HCT116 (cell line): ENCODE measurements around the gene FGFR4. TPM values are rescaled to one million over a fixed set of nuclear protein-coding genes. Genes with fewer than 3 reads are reported as not detected.

Source experiments
- ATAC-seq: fragments of 200-7000 bp; cut with Tn5 transposase; 2 replicates; pipeline ENCODE4 v1.9.1; 2020; ENCODE audit warnings: mild to moderate bottlenecking, moderate library complexity
- BruUV-seq: library from RNA; stranded (reverse); fragments of 400-500 nt; replicated peaks from 2 replicates; lab custom pipeline; 2021; lab: Mats Ljungman, UMichigan
- CTCF ChIA-PET: fragments of 300-600 bp; sonication (Branson Sonifier 250); formaldehyde crosslinking; loops from one replicate; lab custom pipeline; 2021; ENCODE audit warnings: antibody characterized with exemption; lab: Charles Lee
- POLR2A ChIA-PET: fragments of 300-600, 350-600 bp; sonication (Branson Sonifier 250); formaldehyde crosslinking; loops from one replicate; lab custom pipeline; 2021; ENCODE audit warnings: antibody characterized with exemption; lab: Charles Lee
- RAD21 ChIA-PET, 2 experiments: fragments of 300-600 bp; sonication (Branson Sonifier 250); formaldehyde crosslinking; loops; one replicate each; lab custom pipeline; 2023; ENCODE audit warnings: low total read pairs in 2 of 2; ENCODE audit not compliant: uncharacterized antibody in 2 of 2, unreplicated experiment in 2 of 2, low non-redundant PET in 1 of 2; lab: Charles Lee
- DNase-seq: peaks from one replicate; pipeline ENCODE4 v3.0.0-alpha.2; 2010; ENCODE audit warnings: low read depth, low spot score
- H2AFZ ChIP-seq: fragments of 200-600 bp; shearing (Covaris generic), sonication (generic); 2 replicates; pipeline ENCODE4 v1.6.1; 2017; ENCODE audit warnings: low read depth, mixed run types, mixed read lengths, antibody characterized with exemption, low read length; ENCODE audit not compliant: poor library complexity, severe bottlenecking
- H3K27ac ChIP-seq: 2 replicates; pipeline ENCODE4 v1.5.1; 2012; ENCODE audit warnings: low read depth, low read length
- H3K27me3 ChIP-seq: fragments of 200-600 bp; sonication (generic); 2 replicates; pipeline ENCODE4 v1.6.1; 2016; ENCODE audit warnings: mixed run types, low read length, mixed read lengths; ENCODE audit not compliant: insufficient read depth
- H3K36me3 ChIP-seq, 2 experiments: fragments of 200-500 bp in 1 of 2; fragments of 200-600 bp in 1 of 2; sonication (Bioruptor generic) in 1 of 2; sonication (generic) in 1 of 2; 2 replicates each; pipeline versions ENCODE4 v1.5.1 to v1.6.1; 2014 to 2016; ENCODE audit warnings: low read length in 2 of 2, inconsistent platforms in 1 of 2, mixed read lengths in 1 of 2, mixed run types in 1 of 2; ENCODE audit not compliant: insufficient read depth in 2 of 2, control insufficient read depth in 1 of 2
- H3K4me1 ChIP-seq, 2 experiments: fragments of 200-600 bp in 1 of 2; sonication (generic) in 1 of 2; 2 replicates each; pipeline versions ENCODE4 v1.5.1 to v1.6.1; 2012 to 2017; ENCODE audit warnings: low read length in 2 of 2, inconsistent platforms in 1 of 2, mild to moderate bottlenecking in 1 of 2, mixed read lengths in 1 of 2, mixed run types in 1 of 2, moderate library complexity in 1 of 2; ENCODE audit not compliant: insufficient read depth in 2 of 2, control insufficient read depth in 1 of 2
- H3K4me2 ChIP-seq: fragments of 200-600 bp; sonication (generic); 2 replicates; pipeline ENCODE4 v1.6.1; 2017; ENCODE audit warnings: mixed run types, low read length, mixed read lengths
- H3K4me3 ChIP-seq, 2 experiments: fragments of 200-600 bp in 1 of 2; sonication (generic) in 1 of 2; replicated peaks in 1 of 2; 2 replicates each; pipeline ENCODE4 v1.5.1; 2011 to 2016; ENCODE audit warnings: low read length in 2 of 2, control low read depth in 1 of 2, low read depth in 1 of 2, mild to moderate bottlenecking in 1 of 2, mixed read lengths in 1 of 2, mixed run types in 1 of 2
- H3K79me2 ChIP-seq: fragments of 200-600 bp; sonication (generic); 2 replicates; pipeline ENCODE4 v1.6.1; 2017; ENCODE audit warnings: mild to moderate bottlenecking, mixed run types, low read length, moderate library complexity, mixed read lengths; ENCODE audit not compliant: insufficient read depth
- H3K9ac ChIP-seq: fragments of 200-600 bp; sonication (generic); 2 replicates; pipeline ENCODE4 v1.6.1; 2016; ENCODE audit warnings: low read length, mixed read lengths
- H3K9me2 ChIP-seq: fragments of 200-600 bp; sonication (generic), shearing (Covaris generic); 2 replicates; pipeline ENCODE4 v1.6.1; 2017; ENCODE audit warnings: mixed run types, mild to moderate bottlenecking, moderate library complexity; ENCODE audit not compliant: insufficient read depth
- H3K9me3 ChIP-seq, 2 experiments: fragments of 200-500 bp in 1 of 2; fragments of 200-600 bp in 1 of 2; sonication (Bioruptor generic) in 1 of 2; sonication (generic) in 1 of 2; 2 replicates each; pipeline ENCODE4 v1.6.1; 2014 to 2017; ENCODE audit warnings: low read length in 2 of 2, mixed read lengths in 2 of 2, inconsistent platforms in 1 of 2, low read depth in 1 of 2, mild to moderate bottlenecking in 1 of 2, mixed run types in 1 of 2, moderate library complexity in 1 of 2; ENCODE audit not compliant: control insufficient read depth in 1 of 2, insufficient read depth in 1 of 2
- H4K20me1 ChIP-seq: fragments of 200-600 bp; sonication (generic), shearing (Covaris generic); 2 replicates; pipeline ENCODE4 v1.6.1; 2017; ENCODE audit warnings: mixed run types, mild to moderate bottlenecking, moderate library complexity; ENCODE audit not compliant: insufficient read depth
- ATF3 ChIP-seq: IDR thresholded peaks from 2 replicates; pipeline ENCODE4 v1.6.1; 2012
- CBX3 ChIP-seq: IDR thresholded peaks from 2 replicates; pipeline ENCODE4 v1.6.1; 2012; ENCODE audit warnings: low read depth
- ELF1 ChIP-seq: IDR thresholded peaks from 2 replicates; pipeline ENCODE4 v1.6.1; 2012; ENCODE audit warnings: low read depth, borderline replicate concordance
- EZH2phosphoT487 ChIP-seq: fragments of 200-600 bp; IDR thresholded peaks from 2 replicates; pipeline ENCODE4 v1.6.1; 2018; ENCODE audit warnings: antibody characterized with exemption, borderline replicate concordance
- JUND ChIP-seq: IDR thresholded peaks from 2 replicates; pipeline ENCODE4 v1.6.1; 2012
- MAX ChIP-seq: IDR thresholded peaks from 2 replicates; pipeline ENCODE4 v1.6.1; 2012
- RAD21 ChIP-seq: IDR thresholded peaks from 2 replicates; pipeline ENCODE4 v1.6.1; 2012; ENCODE audit warnings: low read depth, mild to moderate bottlenecking
- SP1 ChIP-seq: IDR thresholded peaks from 2 replicates; pipeline ENCODE4 v1.6.1; 2012; ENCODE audit warnings: low read depth
- YY1 ChIP-seq: IDR thresholded peaks from 2 replicates; pipeline ENCODE4 v1.6.1; 2011; ENCODE audit warnings: low read length, low read depth, moderate library complexity, mild to moderate bottlenecking; ENCODE audit not compliant: insufficient replicate concordance; ENCODE audit errors: extremely low read depth
- ZFX ChIP-seq: fragments of 450-650 bp; IDR thresholded peaks from 2 replicates; pipeline ENCODE4 v1.6.1; 2017
- ZNF274 ChIP-seq: fragments of 200-500 bp; sonication (Bioruptor generic); IDR thresholded peaks from 2 replicates; pipeline ENCODE4 v1.6.1; 2014; ENCODE audit warnings: mild to moderate bottlenecking, low read depth, low read length, inconsistent platforms
- intact Hi-C: fragments of 100-400 bp; cut with micrococcal nuclease; formaldehyde crosslinking; loops from 2 replicates; pipeline ENCODE4 v1.10.0; 2022
- total RNA-seq: library from RNA; stranded (reverse); gene quantifications from one replicate; pipeline ENCODE4 v1.2.1, GENCODE V29; 2021; ENCODE audit not compliant: unreplicated experiment

FGFR4 gene
- total RNA-seq, 1 experiment from 2014 or later = 78.1 TPM

- TF ChIP-seq ATF3 (no peak), SP1 (no peak), MAX (no peak), ZNF274 (no peak), YY1 (no peak), CBX3 (no peak), ELF1 (no peak), EZH2phosphoT487 (no peak), JUND (no peak), ZFX (no peak), RAD21 (no peak)
- TF ChIP-seq, all 23 proteins: peak for 0
- intact Hi-C loops = loop anchor here (5.0 kb wide), 2 partner anchors 290 to 410 kb away; partner anchors contain the start of gene PFN3
- H3K4me1 ChIP-seq = no peaks in the 10 kb centered on the region; a peak in 1 of 4 replicates
- no peak overlapping the region for H2AFZ ChIP-seq
- ChIA-PET POLR2A (interaction anchor here (1.0 kb wide), 1 partner anchor 452 kb away, joined by 5 read pairs; no protein-coding TSS in a partner anchor), RAD21 (interaction anchor here (0.6 to 1.9 kb wide), 8 partner anchors 26 to 452 kb away, joined by 3 to 21 read pairs (median 4); partner anchors contain the start of gene FGFR4 (in 1 of the 2)), CTCF (interaction anchor here (0.5 to 5.6 kb wide), 20 partner anchors 9 to 695 kb away, joined by 3 to 79 read pairs (median 4); partner anchors contain the start of gene FGFR4)
- H3K27me3 ChIP-seq = no peaks in the 10 kb centered on the region
- H4K20me1 ChIP-seq = no peaks in the 10 kb centered on the region
- no TSS peak for BruUV-seq
- no peaks in the 10 kb centered on the region for H3K9me3 ChIP-seq
- H3K4me3 ChIP-seq = no peak overlapping the region
- DNase-seq (no peak), ATAC-seq (no peak)
- no peak overlapping the region for H3K4me2 ChIP-seq
- no peak overlapping the region for H3K27ac ChIP-seq
- no peaks in the 10 kb centered on the region for H3K79me2 ChIP-seq
- no peaks in the 10 kb centered on the region for H3K9me2 ChIP-seq
- no peak overlapping the region for H3K9ac ChIP-seq
- H3K36me3 ChIP-seq = no peaks in the 10 kb centered on the region
These were observed 26.0 kb downstream of the FGFR4 start for GRCh38 chr5:177112589-177113220.
